Body of pancreas (tissue), 4 donors: ENCODE results near the gene MAGEA3.
"Not testable (repeated sequence)": the region's sequence is repeated elsewhere in the genome, so short reads cannot be mapped to it uniquely, and the experiment has no call there.

Experiments
- POLR2A ChIP-seq, 3 donors: fragments of 450-650 bp; IDR thresholded peaks; one replicate each; pipeline ENCODE4 v1.6.1; 2016; ENCODE audit warnings: antibody characterized with exemption in 3 of 3, mild to moderate bottlenecking in 2 of 3
- TF ChIP-seq, protein P1 (sequence below), 7 experiments: fragments of 450-650 bp in 4 of 7; fragments of 200-600 bp in 3 of 7; sonication (generic) in 3 of 7; IDR thresholded peaks; one replicate each; pipeline ENCODE4 v1.5.1; 2016 to 2019; ENCODE audit warnings: antibody characterized with exemption in 7 of 7

DNA sequence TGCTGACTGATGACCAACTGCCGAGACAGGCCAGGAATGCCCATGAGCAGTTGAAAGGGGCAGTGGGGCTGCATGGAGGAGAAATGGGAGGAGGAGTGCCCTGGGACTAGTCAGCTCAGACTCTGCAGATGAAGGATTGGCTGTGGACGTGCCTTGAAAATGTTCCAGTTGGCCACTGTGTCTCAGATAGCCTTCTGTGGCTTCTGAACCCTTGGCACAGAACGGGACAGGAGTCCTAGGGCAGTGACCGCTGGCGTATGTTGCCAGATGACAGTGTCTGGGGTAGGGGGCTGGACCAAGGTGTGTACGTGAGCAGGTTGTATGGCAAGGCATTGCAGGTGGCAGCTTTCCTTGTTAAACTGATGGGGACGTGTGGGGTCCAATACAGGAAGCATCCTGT is 7.9 kb downstream of the MAGEA3 start:
- TF ChIP-seq POLR2A (IDR thresholded peaks at IDR 0.05) = not testable (repeated sequence)
- TF ChIP-seq, protein P1, sequence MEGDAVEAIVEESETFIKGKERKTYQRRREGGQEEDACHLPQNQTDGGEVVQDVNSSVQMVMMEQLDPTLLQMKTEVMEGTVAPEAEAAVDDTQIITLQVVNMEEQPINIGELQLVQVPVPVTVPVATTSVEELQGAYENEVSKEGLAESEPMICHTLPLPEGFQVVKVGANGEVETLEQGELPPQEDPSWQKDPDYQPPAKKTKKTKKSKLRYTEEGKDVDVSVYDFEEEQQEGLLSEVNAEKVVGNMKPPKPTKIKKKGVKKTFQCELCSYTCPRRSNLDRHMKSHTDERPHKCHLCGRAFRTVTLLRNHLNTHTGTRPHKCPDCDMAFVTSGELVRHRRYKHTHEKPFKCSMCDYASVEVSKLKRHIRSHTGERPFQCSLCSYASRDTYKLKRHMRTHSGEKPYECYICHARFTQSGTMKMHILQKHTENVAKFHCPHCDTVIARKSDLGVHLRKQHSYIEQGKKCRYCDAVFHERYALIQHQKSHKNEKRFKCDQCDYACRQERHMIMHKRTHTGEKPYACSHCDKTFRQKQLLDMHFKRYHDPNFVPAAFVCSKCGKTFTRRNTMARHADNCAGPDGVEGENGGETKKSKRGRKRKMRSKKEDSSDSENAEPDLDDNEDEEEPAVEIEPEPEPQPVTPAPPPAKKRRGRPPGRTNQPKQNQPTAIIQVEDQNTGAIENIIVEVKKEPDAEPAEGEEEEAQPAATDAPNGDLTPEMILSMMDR (IDR thresholded peaks at IDR 0.05) = not testable (repeated sequence)
